Activated CD4-positive, CD25-positive, alpha-beta regulatory T cell (primary cell): ENCODE data around the gene PYCR2.

Experiments
- DNase-seq, 4 experiments: peaks; one replicate each; lab custom pipeline; 2025; lab: John Stamatoyannopoulos, UW

PYCR2 gene

DNA sequence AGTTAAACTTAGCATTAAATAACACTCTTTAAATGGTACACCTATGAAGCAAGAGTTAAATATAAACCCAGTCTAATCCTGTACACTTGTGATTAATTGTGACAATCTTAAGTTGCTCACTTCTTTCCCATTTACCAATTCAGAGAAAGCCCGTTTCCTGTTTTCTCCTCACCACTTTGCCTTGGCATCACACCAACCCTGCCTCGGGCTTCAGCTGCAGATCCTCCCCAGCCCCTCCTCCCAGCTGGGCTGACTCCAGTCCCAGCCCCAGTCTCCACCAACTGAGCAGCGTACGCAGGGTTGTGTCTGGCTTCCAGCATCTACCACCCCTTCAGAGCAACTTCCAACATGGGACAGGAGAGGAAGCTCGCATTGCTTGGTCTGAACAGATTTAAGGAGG lies 4.1 kb downstream of the PYCR2 start:
- no peak for DNase-seq

DNA sequence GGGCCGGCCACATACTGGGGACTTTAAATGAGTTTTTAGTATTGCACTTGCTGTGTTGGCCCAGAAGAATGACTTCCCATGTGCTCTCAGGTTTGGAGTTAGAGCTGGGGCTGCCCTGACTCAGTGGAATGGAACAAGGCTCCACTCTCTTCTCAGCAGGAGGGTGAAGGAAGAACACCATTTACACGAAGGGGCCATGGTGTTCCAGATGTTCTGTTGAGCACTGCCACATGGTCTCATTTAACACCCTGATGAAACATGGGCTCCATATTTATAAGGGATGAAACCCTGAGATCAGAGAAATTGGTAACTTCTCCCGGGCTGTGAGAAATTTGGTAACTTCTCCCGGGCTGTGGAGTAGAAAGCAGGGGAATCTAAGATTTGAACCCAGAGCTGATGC lies 5.8 kb downstream of the PYCR2 start:
- DNase-seq, result no peak

DNA sequence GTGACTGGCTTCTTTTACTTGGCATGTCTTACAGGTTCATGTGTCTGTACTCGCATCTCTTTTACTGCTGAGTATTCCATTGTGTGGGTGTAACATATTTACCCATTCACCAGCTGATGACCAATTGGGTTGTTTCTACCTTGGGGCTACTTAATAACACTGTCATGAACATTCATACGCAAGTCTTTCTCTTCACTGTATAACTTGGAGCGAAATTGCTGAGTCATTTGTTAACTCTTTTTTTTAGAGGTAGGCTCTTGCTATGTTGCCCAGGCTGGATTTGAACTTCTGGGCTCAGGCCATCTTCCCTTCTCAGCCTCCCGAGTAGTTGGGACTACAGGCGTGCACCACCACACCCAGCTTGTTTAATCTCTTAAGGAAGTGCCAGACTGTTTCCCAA lies 6.5 kb downstream of the PYCR2 start:
- no peak for DNase-seq

DNA sequence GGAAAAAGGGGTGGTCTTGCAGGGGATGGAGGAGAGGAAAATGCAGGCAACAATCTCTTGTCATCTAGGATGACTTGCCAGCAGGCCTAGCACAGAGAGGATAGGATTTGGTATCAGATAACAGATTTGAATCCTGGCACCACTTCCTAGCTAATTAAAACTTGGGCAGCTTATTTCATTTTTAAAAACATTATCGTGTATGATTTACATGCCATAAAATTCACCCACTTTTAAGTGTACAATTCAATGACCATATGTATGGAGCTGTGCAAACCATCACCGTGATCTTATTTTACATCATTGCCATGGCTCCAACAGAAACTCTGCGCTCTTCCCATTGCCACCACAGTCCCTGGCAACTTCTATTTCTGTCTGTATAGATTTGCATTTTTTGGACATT lies 6.9 kb downstream of the PYCR2 start:
- DNase-seq, result no peak

DNA sequence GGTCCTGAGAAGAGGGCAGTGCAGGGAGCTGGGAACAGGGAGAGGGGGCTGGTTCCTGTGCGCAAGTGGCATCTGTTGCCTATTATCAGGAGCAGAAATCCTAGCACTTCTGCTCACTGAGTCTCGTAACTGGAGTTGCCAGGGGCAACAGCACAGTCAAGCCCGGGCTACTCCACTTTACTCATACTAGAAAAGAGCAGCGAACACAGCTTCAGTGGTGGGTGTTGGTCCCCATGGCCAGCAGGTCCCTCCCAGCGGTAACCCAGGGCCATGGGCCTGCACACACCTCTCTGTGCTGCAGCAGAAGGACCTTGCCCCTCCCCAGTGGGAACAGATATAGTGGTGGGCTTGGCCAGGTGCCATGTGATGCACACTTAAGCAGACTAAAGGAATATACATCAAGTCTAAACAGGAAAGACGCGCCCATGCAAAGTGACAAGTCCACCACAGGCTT lies 8.5 kb downstream of the PYCR2 start:
- DNase-seq, result no peak

DNA sequence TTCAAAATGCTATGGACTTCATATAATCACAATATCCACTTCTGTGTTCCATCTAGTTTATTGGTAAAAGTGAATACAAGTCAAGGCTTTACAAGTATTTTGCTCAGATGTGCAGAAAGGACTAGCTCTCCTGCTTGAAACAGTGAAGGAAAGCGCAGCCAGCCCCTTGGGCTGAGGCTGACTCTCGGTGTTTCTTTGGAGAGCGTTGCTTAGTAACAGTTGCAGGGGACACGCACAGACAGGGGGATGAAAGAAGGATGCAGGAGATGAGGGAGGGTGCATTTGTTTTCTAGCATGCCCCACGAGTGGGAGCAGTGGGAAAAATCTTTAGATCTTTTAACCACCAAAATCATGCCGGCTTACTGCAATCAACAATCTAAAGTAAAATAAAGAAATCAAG lies 9.1 kb downstream of the PYCR2 start:
- DNase-seq, result no peak

DNA sequence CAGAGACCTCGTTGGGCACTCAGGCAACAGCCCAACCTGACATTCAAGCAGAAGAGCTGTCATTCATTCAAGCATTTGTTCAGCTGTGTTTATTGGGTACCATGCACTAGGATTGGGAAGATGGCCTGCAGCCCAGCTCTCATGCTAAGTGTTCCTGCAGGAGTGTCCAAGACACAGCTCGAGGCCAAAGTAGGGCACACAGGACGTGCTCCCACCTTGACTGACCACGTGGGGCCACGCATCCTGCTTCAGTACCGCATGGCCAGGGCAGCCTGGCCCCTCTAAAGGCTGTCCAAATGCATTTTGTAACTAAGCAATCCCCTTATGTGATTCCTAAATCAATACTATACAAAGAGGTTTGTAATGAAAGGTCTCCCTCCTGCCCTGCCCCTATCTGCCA lies 9.7 kb downstream of the PYCR2 start:
- no peak for DNase-seq

DNA sequence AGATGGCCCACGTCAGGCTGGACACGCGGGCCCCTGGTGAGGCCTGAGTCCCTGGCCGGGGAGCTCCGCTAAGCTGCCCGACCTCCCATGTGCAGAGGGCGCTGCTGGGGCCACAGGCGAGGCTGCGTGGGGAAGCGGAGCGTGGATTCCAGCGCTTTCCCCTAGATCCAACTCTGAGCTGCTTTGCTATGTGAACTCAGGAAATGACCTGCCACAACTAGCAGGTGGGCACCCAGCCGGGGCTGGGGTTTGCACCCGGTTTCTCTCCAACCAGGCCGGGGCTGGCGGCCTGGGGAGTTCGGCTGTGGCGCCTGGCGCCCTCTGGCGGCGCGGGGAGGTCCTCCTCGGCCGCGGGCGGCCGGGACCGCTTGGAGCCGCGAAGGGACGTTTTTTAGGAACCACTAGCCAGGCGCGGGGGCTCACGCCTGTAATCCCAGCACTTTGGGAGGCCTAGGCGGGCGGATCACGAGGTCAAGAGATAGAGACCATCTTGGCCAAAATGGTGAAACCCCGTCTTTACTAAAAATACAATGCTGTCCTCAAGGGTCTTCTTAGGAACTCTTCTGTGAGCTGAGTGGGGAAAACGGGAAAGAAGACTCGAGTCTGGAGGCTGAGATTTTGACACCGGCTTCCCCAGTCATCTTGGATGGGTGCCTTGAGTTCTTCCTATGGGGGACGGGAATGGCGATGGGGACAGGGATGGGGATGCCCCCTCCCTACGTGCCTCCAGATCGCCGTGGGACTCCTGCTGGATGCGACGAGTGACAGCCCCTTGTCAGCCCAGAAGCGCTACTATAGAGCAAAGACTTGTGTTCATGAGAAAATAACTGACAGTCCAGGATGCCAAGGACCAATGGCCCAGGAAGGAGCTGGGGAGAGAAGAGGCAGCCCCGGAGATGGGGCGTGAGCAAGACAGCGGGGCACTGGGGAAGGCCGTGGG lies 12.6 kb downstream of the PYCR2 start:
- peak; percentile 49 to 64 (median 54) for DNase-seq

DNA sequence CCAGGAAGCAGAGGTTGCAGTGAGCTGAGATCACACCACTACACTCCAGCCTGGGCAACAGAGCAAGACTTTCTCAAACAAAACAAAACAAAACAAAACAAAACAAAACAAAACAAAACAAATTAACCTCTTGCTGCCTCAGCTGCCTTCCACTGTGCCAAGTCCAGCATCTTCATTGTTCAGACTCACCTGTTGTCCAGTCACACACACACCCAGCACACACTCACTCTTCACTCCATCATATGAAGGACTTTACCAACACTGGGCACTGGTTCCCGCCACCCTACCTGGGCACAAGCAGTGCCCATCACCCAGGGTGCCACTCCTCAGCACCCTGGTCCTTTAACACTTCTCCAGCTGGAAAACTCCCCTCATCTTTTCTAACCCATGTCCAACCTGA lies 14.6 kb downstream of the PYCR2 start:
- no peak for DNase-seq

DNA sequence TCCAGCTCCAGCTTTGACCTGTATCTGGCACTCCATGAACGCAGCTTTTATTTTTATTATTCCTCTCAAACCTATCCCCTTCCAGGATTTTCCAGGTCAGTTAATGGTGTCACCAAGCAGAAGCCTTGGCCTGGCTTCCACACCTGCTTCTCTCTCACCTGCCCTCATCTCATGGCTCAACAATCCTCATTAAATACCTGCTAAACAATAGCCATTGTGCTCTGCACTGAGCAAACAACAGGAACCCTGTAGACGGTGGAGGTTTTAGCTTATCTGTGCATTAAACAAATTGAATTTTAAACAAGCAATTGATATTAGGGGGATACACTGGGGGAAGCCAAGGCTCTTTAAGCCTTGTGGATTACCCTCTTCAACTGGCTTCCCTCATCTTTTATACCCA lies 15.3 kb downstream of the PYCR2 start:
- DNase-seq, result no peak

DNA sequence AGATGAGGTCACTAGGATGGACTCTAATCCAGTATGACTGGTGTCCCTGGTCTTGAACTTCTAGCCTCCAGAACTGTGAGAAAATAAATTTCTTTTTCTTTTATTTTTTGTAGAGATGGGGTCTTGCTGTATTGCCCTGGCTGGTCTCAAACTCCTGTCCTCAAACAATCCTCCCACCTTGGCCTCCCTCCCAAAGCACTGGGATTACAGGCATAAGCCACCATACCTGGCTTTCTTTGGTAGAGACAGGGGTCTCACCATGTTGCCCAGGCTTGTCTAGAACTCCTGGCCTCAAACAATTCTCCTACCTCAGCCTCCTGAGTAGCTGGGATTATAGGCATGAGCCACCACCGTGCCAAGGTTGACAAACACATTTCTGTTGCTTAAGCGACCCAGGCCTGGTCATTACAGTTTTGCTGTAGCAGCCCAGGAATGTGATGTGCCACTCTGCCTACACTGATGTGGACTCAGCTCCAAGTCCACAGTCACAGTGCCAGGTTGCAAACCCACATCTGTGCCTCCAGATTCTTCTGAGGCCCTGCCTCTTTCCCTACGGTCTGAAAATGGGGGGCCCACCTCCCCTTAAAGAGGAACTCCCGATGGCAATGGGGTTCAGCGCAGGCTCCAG lies 15.9 kb downstream of the PYCR2 start:
- DNase-seq, result no peak

DNA sequence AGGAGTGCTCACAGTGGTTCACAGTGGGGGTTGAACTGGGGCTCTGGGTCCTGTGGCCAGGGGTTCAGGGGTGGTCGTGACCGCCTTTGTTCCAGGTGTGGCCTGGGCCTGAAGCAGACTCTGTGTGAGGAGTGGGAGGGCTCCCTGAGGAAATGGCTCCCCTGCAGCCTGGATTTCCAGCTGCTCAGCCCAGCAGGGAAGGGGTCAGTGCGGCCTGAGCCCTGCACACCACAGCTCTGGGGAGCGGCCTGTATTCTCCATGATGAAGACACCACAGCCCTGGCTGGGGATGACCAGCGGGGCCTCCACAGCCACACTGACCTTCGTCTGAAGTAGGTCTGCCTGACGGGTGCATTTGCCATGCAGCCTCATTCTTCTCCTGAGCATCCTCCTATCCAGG lies 16.7 kb downstream of the PYCR2 start:
- no peak for DNase-seq

DNA sequence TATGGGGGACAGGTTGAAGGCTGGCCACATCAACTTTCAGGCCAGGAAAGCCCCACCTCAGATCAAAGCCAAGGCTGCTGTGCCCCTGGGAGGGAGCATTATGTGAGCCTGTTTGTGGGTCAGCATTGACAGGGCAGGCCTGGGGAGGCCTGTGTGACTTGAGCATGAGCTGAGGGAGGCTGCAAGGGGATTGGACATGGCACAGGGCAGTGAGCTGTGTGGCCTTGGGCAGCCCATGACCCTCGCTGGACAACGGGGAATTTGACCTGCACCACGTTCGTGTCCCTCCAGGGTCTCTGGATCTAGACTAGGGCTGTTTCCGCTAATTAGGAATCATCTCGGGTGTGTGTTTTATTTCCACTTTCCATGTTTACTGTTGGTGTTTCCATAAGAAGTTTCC lies 17.6 kb downstream of the PYCR2 start:
- no peak for DNase-seq

DNA sequence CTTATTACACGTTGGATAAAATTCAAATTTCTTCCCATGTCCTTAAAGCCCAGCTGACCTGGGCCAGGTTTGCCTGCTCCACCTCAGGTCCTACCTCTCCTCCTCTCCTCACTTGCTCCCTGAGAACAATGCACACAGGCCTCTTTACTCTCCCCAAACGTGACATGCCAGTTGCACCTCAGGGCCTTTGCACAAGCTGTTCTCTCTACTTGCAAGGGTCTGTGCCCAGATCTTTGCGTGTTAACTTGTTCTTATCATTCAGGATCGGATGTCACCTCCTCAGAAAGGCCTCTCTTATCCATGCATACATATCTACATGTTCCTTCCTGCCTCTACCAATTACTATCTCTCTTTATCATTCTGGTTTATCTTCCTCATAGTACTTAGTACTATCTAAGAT lies 20.4 kb downstream of the PYCR2 start:
- DNase-seq, result no peak

DNA sequence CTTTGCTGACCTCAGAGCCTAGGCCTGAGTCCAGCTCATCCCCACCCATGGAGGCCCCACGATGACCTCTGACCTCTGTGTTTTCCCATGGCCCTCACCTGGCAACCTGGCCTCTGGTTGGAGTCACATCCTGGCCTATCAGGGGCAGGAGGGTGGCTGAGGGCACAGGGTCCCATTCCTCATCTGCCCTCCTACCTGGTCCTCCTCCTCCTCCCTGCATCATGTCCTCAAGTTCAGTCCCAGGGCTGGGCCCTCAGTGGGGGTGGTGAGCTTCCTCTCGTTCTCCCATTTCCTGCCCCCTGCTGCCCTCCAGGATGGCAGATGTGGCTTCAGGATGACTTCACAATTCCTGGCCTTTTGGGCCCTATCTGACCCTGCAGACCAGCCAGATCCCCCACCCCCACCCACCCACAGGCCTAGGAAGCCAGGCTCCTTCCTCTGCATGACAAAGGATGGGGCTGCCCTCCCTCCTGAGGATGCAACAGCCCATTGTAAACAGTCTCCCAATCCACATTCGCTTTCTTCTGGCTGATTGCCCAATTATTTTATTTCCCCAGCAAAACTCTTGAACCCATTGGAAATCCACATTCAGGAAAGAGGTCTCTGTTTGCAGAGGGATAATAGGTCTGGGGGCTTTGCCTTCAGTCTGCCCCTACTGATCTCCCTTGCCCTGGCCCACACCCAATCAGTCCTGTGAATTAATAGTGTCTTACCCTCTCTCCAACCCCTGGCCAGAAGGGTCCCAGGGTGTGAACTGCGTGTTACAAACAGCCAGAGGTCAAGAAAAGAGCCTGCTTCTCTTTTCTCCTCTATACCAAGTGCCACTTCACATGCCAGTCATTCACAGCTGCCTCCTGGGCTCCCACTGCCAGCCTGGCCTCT lies 24.8 kb downstream of the PYCR2 start:
- no peak for DNase-seq

DNA sequence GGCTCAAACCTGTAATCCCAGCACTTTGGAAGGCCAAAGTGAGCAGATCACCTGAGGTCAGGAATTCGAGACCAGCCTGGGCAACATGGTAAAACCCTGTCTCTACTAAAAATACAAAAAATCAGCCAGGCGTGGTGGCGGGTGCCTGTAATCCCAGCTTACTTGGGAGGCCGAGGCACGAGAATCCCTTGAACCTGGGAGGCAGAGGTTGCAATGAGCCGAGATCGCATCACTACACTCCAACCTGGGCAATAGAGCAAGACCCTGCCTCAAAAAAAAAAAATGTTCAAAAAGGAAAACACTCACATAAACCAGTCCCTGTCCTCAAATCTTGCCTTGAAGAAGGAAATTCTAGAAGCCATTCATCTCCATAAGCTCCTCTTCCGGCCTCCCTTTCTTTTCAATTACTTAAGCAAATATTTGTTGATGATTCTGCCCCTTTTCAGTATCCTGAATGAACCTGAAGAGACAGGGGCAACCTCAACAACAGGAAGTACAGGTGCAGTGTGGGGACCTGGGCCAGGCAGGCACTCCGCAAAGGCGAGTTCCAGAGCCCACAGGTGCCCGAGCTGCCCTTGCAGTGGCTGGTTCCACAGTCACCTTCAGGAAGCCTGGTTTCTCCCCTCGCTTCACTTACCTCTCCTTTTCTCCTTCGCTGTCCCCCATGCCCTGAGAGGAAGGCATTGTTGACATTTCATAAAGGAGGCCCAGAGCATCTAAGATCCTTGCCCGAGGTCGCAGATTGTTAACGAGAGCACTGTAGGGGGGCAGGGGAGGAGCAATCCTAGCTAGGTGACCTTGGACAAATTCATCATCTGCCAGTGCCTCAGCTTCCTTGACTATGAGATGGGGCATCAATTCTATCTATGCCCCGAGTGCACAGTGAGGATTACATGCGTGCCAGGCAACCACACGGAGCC lies 26.2 kb downstream of the PYCR2 start:
- peak in 2 of 4 experiments; percentile 14 to 26 for DNase-seq

DNA sequence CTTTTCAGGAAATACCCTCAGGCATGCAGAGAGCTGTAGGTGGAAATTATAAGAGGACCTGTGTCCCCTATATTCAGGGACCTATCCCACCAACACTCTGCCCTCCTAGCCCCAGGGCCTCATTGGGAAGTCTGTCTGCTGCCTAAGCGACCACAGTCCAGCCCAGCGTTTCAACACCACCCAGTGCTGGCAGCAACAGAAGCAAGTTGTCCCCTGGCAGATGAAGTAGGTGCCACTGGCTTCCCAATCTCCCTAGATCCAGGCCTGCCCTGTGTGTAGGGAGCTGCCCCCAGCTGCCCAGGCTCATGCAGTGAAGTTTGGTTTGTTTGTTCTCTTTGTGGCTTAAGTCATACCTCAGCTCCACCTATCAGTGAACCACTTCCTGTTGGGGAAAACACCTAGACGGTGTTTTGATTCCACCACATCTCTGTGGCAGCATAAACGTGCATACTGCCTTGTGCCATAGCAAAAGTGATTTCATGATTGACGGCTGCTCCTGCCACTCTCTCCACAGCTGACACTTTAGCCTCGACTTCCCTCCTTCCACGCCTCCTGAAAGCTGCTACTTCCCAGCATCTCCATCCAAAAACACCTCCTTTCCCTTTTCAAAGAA lies 27.0 kb downstream of the PYCR2 start:
- DNase-seq, result peak in 3 of 4 experiments; percentile 15 to 54 (median 36)

DNA sequence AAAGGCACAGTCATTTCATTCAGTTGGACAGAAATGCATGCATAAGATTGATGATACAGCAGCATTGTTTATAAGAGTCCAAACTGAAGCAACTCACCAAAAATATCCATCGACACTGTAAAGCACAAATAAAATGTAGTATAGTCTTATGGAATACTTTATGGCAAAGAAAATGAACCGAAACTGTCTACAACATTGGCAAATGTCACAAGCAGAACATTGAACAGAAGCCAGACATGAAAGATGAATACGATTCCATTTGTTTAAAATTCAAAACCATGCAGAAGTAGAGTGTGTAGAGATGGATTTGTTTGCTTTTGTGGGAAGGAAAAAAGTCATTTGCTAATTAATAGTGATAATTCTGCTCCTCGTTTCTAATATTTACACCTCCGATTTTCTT lies 27.6 kb downstream of the PYCR2 start:
- DNase-seq, result no peak

DNA sequence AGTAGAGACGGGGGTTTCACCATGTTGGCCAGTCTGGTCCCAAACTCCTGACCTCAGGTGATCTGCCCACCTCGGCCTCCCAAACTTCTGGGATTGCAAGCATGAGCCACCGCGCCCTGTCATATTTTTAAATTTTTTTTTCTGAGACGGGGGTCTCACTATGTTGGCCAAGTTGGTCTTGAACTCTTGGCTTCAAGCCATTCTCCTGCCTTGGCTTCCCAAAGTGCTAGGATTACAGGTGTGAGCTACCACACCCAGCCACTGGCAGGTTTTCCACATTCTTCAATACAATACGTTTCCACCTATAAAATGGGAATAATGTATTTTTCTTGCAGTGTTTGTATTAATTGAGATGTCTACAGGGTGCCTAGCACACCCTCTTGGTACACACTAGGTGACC lies 31.7 kb downstream of the PYCR2 start:
- no peak for DNase-seq

DNA sequence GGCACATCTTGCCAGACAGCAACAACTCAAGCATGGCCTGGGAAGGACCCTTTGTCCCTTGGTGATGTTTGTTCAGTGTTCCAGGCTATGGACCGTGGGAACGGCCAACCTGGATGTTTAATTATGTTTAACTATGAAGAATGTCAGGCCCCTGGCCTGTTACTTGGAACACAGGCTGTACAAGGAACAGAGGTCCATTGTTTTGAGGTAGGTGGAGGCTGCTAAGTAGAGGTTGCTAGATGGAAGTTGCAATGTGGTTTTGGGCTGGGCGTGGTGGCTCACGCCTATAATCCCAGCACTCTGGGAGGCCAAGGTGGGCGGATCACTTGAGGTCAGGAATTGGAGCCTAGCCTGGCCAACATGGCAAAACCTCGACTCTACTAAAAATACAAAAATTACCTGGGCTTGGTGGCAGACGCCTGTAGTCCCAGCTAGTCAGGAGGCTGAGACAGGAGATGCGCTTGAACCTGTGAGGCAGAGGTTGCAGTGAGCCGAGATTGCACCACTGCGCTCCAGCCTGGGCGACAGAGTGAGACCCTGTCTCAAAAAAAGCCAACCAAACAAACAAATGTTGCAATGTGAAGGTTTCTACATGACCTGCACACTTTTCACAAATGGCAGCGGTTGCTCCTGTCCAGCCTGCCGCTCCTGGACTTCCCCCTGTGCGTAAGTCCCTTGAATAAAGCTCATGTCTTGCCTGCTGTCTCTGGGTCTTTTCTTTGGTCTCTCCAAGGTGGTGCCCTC lies 32.6 kb downstream of the PYCR2 start:
- no peak for DNase-seq
